ENCODE data around the gene ZFYVE26.

DNA sequence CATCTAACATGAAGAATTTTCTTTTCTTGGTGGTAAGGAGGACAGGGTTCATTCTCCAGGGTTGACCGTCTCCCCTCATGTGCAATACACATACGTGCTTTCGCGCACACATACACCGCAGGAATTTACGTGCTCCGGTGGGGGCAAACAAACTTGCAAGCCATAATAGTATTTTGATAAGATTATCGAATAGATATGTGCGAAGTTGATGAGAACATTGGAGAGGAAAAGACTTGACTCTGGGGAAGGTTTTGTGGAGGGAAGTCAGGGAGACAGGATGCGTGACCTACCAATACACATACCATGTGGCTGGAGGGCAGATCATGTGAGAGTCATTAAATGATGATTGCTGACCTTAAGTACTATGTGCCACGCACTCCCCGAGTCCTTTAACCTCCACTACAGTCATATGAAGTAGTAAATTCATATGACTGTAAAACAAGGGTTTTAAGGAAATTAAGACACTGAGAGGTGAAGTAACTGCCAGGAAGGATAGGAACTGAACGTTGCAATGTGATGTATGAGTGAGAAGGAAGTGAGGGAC is 4.1 kb upstream of the ZFYVE26 start:
- TF ChIP-seq, protein P1, sequence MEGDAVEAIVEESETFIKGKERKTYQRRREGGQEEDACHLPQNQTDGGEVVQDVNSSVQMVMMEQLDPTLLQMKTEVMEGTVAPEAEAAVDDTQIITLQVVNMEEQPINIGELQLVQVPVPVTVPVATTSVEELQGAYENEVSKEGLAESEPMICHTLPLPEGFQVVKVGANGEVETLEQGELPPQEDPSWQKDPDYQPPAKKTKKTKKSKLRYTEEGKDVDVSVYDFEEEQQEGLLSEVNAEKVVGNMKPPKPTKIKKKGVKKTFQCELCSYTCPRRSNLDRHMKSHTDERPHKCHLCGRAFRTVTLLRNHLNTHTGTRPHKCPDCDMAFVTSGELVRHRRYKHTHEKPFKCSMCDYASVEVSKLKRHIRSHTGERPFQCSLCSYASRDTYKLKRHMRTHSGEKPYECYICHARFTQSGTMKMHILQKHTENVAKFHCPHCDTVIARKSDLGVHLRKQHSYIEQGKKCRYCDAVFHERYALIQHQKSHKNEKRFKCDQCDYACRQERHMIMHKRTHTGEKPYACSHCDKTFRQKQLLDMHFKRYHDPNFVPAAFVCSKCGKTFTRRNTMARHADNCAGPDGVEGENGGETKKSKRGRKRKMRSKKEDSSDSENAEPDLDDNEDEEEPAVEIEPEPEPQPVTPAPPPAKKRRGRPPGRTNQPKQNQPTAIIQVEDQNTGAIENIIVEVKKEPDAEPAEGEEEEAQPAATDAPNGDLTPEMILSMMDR (conservative IDR thresholded peaks at IDR 0.05; ENCODE audit: low read depth, low read length): no peak
- TF ChIP-seq EZH2 (IDR thresholded peaks at IDR 0.05; ENCODE audit: low read length, unreplicated experiment) (no peak), EZH2phosphoT487 (IDR thresholded peaks at IDR 0.05; ENCODE audit: borderline replicate concordance, low read length) (no peak)
